GM23338 (cell line): Measurements from ENCODE around the gene RAPGEF4.

Source experiments
- CREB1 ChIP-seq: fragments of 250-450 bp; sonication (Bioruptor Pico); IDR thresholded peaks from 2 replicates; pipeline ENCODE4 v1.5.0; 2020; ENCODE audit warnings: low read depth, mild to moderate bottlenecking, moderate library complexity
- EZH2 ChIP-seq: fragments of 200-600 bp; sonication (generic); IDR thresholded peaks from one replicate; pipeline ENCODE4 v1.8.0; 2017; ENCODE audit warnings: antibody characterized with exemption, mild to moderate bottlenecking, low read depth; ENCODE audit not compliant: unreplicated experiment
- EZH2phosphoT487 ChIP-seq: fragments of 200-600 bp; sonication (generic); IDR thresholded peaks from one replicate; pipeline ENCODE4 v1.8.1; 2018; ENCODE audit warnings: antibody characterized with exemption; ENCODE audit not compliant: unreplicated experiment
- JUNB ChIP-seq: IDR thresholded peaks from one replicate; pipeline ENCODE4 v1.6.1; 2016; ENCODE audit warnings: antibody characterized with exemption; ENCODE audit not compliant: unreplicated experiment
- NANOG ChIP-seq: IDR thresholded peaks from 2 replicates; pipeline ENCODE4 v1.6.1; 2016; ENCODE audit warnings: antibody characterized with exemption, borderline replicate concordance
- POLR2AphosphoS5 ChIP-seq: IDR thresholded peaks from 2 replicates; pipeline ENCODE4 v1.6.1; 2016; ENCODE audit warnings: antibody characterized with exemption, low read depth
- STAT1 ChIP-seq: IDR thresholded peaks from one replicate; pipeline ENCODE4 v1.6.1; 2016; ENCODE audit warnings: antibody characterized with exemption; ENCODE audit not compliant: unreplicated experiment
- ZNF114 ChIP-seq: fragments of 250-450 bp; sonication (Bioruptor Pico); IDR thresholded peaks from 2 replicates; pipeline ENCODE4 v1.5.0; 2020; ENCODE audit warnings: mild to moderate bottlenecking, moderate library complexity
- ZNF331 ChIP-seq: fragments of 250-450 bp; sonication (Bioruptor Pico); IDR thresholded peaks from 2 replicates; pipeline ENCODE4 v1.5.0; 2020; ENCODE audit warnings: low read depth, mild to moderate bottlenecking, moderate library complexity
- TF ChIP-seq, protein P1 (sequence below), 2 experiments: fragments of 200-600 bp in 1 of 2; sonication (generic) in 1 of 2; conservative IDR thresholded peaks; 2 replicates each; pipeline versions ENCODE4 v1.5.1 to v1.6.1; 2016 to 2017; ENCODE audit warnings: antibody characterized with exemption in 2 of 2, low read depth in 2 of 2, mild to moderate bottlenecking in 2 of 2, moderate library complexity in 1 of 2
- TF ChIP-seq, protein P2 (sequence below): IDR thresholded peaks from one replicate; pipeline ENCODE4 v1.6.1; 2018; ENCODE audit warnings: antibody characterized with exemption; ENCODE audit not compliant: unreplicated experiment
- TF ChIP-seq, protein P3 (sequence below): IDR thresholded peaks from 2 replicates; pipeline ENCODE4 v1.6.1; 2016; ENCODE audit warnings: antibody characterized with exemption

DNA sequence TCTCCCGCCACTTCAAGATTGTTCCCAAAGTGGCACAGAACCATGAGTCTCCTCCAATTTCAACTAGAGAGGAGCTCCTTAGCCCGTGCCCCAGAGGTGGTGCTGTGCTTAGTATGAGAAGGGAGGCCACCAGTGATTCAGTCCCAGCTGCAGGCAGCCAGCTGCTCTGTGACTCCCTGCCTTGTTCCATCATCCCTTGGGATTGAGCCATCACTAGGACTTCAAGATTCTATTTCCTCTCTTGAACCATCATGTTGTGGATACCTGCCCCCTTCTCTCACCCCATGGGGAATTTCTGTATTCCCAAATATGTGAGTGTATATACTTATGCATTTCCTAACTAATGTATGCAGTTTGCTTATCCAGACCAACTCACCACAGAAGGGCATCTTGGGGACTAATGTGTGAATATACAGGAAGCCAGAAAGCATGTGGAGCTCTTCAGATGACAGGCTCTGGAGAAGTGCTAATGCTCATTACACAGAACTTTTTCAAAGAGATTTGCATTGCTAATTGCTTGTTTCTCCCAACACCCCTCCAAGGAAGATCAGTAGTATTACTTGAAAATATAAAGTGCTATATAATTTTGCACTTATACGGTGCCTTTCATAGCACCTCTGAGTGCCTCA is 229.0 kb downstream of the RAPGEF4 start:
- TF ChIP-seq, protein P1, sequence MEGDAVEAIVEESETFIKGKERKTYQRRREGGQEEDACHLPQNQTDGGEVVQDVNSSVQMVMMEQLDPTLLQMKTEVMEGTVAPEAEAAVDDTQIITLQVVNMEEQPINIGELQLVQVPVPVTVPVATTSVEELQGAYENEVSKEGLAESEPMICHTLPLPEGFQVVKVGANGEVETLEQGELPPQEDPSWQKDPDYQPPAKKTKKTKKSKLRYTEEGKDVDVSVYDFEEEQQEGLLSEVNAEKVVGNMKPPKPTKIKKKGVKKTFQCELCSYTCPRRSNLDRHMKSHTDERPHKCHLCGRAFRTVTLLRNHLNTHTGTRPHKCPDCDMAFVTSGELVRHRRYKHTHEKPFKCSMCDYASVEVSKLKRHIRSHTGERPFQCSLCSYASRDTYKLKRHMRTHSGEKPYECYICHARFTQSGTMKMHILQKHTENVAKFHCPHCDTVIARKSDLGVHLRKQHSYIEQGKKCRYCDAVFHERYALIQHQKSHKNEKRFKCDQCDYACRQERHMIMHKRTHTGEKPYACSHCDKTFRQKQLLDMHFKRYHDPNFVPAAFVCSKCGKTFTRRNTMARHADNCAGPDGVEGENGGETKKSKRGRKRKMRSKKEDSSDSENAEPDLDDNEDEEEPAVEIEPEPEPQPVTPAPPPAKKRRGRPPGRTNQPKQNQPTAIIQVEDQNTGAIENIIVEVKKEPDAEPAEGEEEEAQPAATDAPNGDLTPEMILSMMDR (conservative IDR thresholded peaks at IDR 0.05; ENCODE audit: low read depth in 2 of 2): no peak
- TF ChIP-seq EZH2 (no peak), STAT1 (no peak), EZH2phosphoT487 (no peak), POLR2AphosphoS5 (no peak), JUNB (no peak), CREB1 (CRISPR knock-in tag) (no peak), ZNF114 (no peak), ZNF331 (CRISPR knock-in tag) (no peak), NANOG (no peak)
- TF ChIP-seq, protein P2, sequence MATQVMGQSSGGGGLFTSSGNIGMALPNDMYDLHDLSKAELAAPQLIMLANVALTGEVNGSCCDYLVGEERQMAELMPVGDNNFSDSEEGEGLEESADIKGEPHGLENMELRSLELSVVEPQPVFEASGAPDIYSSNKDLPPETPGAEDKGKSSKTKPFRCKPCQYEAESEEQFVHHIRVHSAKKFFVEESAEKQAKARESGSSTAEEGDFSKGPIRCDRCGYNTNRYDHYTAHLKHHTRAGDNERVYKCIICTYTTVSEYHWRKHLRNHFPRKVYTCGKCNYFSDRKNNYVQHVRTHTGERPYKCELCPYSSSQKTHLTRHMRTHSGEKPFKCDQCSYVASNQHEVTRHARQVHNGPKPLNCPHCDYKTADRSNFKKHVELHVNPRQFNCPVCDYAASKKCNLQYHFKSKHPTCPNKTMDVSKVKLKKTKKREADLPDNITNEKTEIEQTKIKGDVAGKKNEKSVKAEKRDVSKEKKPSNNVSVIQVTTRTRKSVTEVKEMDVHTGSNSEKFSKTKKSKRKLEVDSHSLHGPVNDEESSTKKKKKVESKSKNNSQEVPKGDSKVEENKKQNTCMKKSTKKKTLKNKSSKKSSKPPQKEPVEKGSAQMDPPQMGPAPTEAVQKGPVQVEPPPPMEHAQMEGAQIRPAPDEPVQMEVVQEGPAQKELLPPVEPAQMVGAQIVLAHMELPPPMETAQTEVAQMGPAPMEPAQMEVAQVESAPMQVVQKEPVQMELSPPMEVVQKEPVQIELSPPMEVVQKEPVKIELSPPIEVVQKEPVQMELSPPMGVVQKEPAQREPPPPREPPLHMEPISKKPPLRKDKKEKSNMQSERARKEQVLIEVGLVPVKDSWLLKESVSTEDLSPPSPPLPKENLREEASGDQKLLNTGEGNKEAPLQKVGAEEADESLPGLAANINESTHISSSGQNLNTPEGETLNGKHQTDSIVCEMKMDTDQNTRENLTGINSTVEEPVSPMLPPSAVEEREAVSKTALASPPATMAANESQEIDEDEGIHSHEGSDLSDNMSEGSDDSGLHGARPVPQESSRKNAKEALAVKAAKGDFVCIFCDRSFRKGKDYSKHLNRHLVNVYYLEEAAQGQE: no peak
- TF ChIP-seq, protein P3, sequence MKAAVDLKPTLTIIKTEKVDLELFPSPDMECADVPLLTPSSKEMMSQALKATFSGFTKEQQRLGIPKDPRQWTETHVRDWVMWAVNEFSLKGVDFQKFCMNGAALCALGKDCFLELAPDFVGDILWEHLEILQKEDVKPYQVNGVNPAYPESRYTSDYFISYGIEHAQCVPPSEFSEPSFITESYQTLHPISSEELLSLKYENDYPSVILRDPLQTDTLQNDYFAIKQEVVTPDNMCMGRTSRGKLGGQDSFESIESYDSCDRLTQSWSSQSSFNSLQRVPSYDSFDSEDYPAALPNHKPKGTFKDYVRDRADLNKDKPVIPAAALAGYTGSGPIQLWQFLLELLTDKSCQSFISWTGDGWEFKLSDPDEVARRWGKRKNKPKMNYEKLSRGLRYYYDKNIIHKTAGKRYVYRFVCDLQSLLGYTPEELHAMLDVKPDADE: no peak
